Fibroblast of lung (primary cell): ENCODE data around the gene MEG3. TPM values are rescaled to one million over a fixed set of nuclear protein-coding genes. Genes with fewer than 3 reads are reported as not detected.

ENCODE experiments used
- DNase-seq, 2 donors: peaks; one replicate each; pipeline versions ENCODE4 v3.0.0 to v3.0.0-alpha.2; 2010; ENCODE audit warnings: low read depth in 2 of 2
- H2AFZ ChIP-seq: 2 replicates; pipeline ENCODE4 v1.5.1; 2012; ENCODE audit warnings: low read length, control low read depth, inconsistent platforms
- H3K27ac ChIP-seq: 2 replicates; pipeline ENCODE4 v1.5.1; 2011; ENCODE audit warnings: low read length, control low read depth; ENCODE audit not compliant: insufficient read depth
- H3K27me3 ChIP-seq: 2 replicates; pipeline ENCODE4 v1.5.1; 2011; ENCODE audit warnings: mild to moderate bottlenecking, low read length; ENCODE audit not compliant: control insufficient read depth, insufficient read depth
- H3K36me3 ChIP-seq: 2 replicates; pipeline ENCODE4 v1.5.1; 2011; ENCODE audit warnings: low read length; ENCODE audit not compliant: control insufficient read depth, insufficient read depth
- H3K4me1 ChIP-seq: 2 replicates; pipeline ENCODE4 v1.5.1; 2011; ENCODE audit warnings: low read length; ENCODE audit not compliant: control insufficient read depth, insufficient read depth; ENCODE audit errors: extremely low read depth
- H3K4me2 ChIP-seq: 2 replicates; pipeline ENCODE4 v1.5.1; 2011; ENCODE audit warnings: low read length, control low read depth; ENCODE audit not compliant: insufficient read depth; ENCODE audit errors: extremely low read depth
- H3K4me3 ChIP-seq, 4 experiments: fragments of 200-600 bp in 1 of 4; sonication (generic) in 1 of 4; replicated peaks in 1 of 4; 2 replicates each; pipeline ENCODE4 v1.5.1; 2011 to 2016; ENCODE audit warnings: low read length in 4 of 4, low read depth in 3 of 4, mild to moderate bottlenecking in 3 of 4, control low read depth in 2 of 4, inconsistent platforms in 1 of 4, mixed read lengths in 1 of 4; ENCODE audit not compliant: insufficient read depth in 1 of 4; ENCODE audit errors: control extremely low read depth in 1 of 4
- H3K79me2 ChIP-seq: 2 replicates; pipeline ENCODE4 v1.5.1; 2012; ENCODE audit warnings: mild to moderate bottlenecking, low read length, inconsistent platforms; ENCODE audit not compliant: control insufficient read depth, insufficient read depth
- H3K9ac ChIP-seq: 2 replicates; pipeline ENCODE4 v1.5.1; 2011; ENCODE audit warnings: mild to moderate bottlenecking, low read length, control low read depth; ENCODE audit not compliant: insufficient read depth
- H3K9me3 ChIP-seq: 2 replicates; pipeline ENCODE4 v1.5.1; 2012; ENCODE audit warnings: low read depth, low read length; ENCODE audit not compliant: control insufficient read depth, insufficient read depth
- H4K20me1 ChIP-seq: 2 replicates; pipeline ENCODE4 v1.5.1; 2011; ENCODE audit warnings: low read length; ENCODE audit not compliant: control insufficient read depth, insufficient read depth; ENCODE audit errors: extremely low read depth
- CTCF ChIP-seq, 2 donors: IDR thresholded peaks in 1 of 2; conservative IDR thresholded peaks in 1 of 2; 1 replicate in 1 of 2; 2 replicates in 1 of 2; pipeline ENCODE4 v1.5.1; 2011 to 2012; ENCODE audit warnings: low read length in 2 of 2, control low read depth in 1 of 2, inconsistent platforms in 1 of 2, low read depth in 1 of 2, mild to moderate bottlenecking in 1 of 2
- EZH2 ChIP-seq: IDR thresholded peaks from 2 replicates; pipeline ENCODE4 v1.5.1; 2012; ENCODE audit warnings: low read length, control low read depth, mild to moderate bottlenecking; ENCODE audit errors: missing control alignments
- polyA plus RNA-seq, 2 donors: library from polyadenylated mRNA; depleted of rRNA in 1 of 2; stranded (reverse) in 1 of 2; unstranded in 1 of 2; fragments of >200 nt; gene quantifications; 2 replicates each; pipeline ENCODE4 v1.2.1, GENCODE V29; 2011 to 2012; ENCODE audit warnings: missing spikeins in 1 of 2
- total RNA-seq: library from RNA; depleted of rRNA; stranded (reverse); fragments of >200 nt; gene quantifications from 2 replicates; pipeline ENCODE4 v1.2.1, GENCODE V29; 2014

MEG3 gene
- total and polyA plus RNA-seq, 2 donors (not counting 1 experiment from before 2014, with no cell fraction given): 104 to 182 TPM

GRCh38 chr14:100841761-100842403 lies 16.0 kb downstream of the MEG3 start:
- no peak overlapping the region for H2AFZ ChIP-seq
- no peak overlapping the region for H3K27ac ChIP-seq
- peaks cover 3% of the 10 kb centered on the region for H3K4me1 ChIP-seq
- DNase-seq: no peak
- H3K4me3 ChIP-seq: no peak overlapping the region
- H3K36me3 ChIP-seq: peaks cover 14% of the 10 kb centered on the region
- no peaks in the 10 kb centered on the region for H3K27me3 ChIP-seq
- H3K79me2 ChIP-seq: no peaks in the 10 kb centered on the region
- no peak overlapping the region for H3K4me2 ChIP-seq
- no peaks in the 10 kb centered on the region for H4K20me1 ChIP-seq
- TF ChIP-seq CTCF (conservative IDR thresholded peaks at IDR 0.05 in 1 of 2, IDR thresholded peaks at IDR 0.05 in 1 of 2; ENCODE audit: low read depth in 1 of 2, low read length in 2 of 2) (no peak), EZH2 (no peak)
- no peak overlapping the region for H3K9ac ChIP-seq
- H3K9me3 ChIP-seq: no peaks in the 10 kb centered on the region

- H4K20me1 ChIP-seq: no peaks in the 10 kb centered on the region
- peak overlapping the region; percentile 45 for H3K27ac ChIP-seq
- TF ChIP-seq CTCF (conservative IDR thresholded peaks at IDR 0.05 in 1 of 2, IDR thresholded peaks at IDR 0.05 in 1 of 2; ENCODE audit: low read depth in 1 of 2, low read length in 2 of 2): no peak
- TF ChIP-seq EZH2: no peak
- H3K9me3 ChIP-seq: no peaks in the 10 kb centered on the region
- no peaks in the 10 kb centered on the region for H3K27me3 ChIP-seq
- H3K4me1 ChIP-seq: peaks cover 3% of the 10 kb centered on the region
- no peak overlapping the region for H3K9ac ChIP-seq
- H3K36me3 ChIP-seq: peaks cover 16% of the 10 kb centered on the region
- no peak overlapping the region for H3K4me2 ChIP-seq
- no peak overlapping the region for H3K4me3 ChIP-seq
- H2AFZ ChIP-seq: no peak overlapping the region
- peak; percentile 87 to 97 for DNase-seq
- H3K79me2 ChIP-seq: no peaks in the 10 kb centered on the region
Measured at GRCh38 chr14:100842799-100843198, 16.9 kb downstream of the MEG3 start.

- no peaks in the 10 kb centered on the region for H3K79me2 ChIP-seq
- no peak overlapping the region for H3K4me3 ChIP-seq
- DNase-seq: no peak
- H4K20me1 ChIP-seq: no peaks in the 10 kb centered on the region
- H3K9me3 ChIP-seq: no peaks in the 10 kb centered on the region
- no peak overlapping the region for H3K27ac ChIP-seq
- peaks cover 16% of the 10 kb centered on the region for H3K36me3 ChIP-seq
- H3K9ac ChIP-seq: no peak overlapping the region
- H2AFZ ChIP-seq: no peak overlapping the region
- H3K27me3 ChIP-seq: no peaks in the 10 kb centered on the region
- no peak for TF ChIP-seq CTCF (conservative IDR thresholded peaks at IDR 0.05 in 1 of 2, IDR thresholded peaks at IDR 0.05 in 1 of 2; ENCODE audit: low read depth in 1 of 2, low read length in 2 of 2)
- no peak for TF ChIP-seq EZH2
- H3K4me1 ChIP-seq: peaks cover 3% of the 10 kb centered on the region
- no peak overlapping the region for H3K4me2 ChIP-seq
Measured at GRCh38 chr14:100844082-100844408, 18.1 kb downstream of the MEG3 start.
